ENCODE results near the gene SPATA2L.
"Not testable (repeated sequence)": the region's sequence is repeated elsewhere in the genome, so short reads cannot be mapped to it uniquely, and the experiment has no call there.

The SPATA2L gene

GRCh38 chr16:89689142-89689541, 12.4 kb downstream of the SPATA2L start:
- no peak for DNase-seq

- DNase-seq: no peak
Observed at GRCh38 chr16:89688395-89688794, 13.1 kb downstream of the SPATA2L start.

GRCh38 chr16:89687092-89687940, 14.2 kb downstream of the SPATA2L start:
- peak; percentile 25 for DNase-seq

DNA sequence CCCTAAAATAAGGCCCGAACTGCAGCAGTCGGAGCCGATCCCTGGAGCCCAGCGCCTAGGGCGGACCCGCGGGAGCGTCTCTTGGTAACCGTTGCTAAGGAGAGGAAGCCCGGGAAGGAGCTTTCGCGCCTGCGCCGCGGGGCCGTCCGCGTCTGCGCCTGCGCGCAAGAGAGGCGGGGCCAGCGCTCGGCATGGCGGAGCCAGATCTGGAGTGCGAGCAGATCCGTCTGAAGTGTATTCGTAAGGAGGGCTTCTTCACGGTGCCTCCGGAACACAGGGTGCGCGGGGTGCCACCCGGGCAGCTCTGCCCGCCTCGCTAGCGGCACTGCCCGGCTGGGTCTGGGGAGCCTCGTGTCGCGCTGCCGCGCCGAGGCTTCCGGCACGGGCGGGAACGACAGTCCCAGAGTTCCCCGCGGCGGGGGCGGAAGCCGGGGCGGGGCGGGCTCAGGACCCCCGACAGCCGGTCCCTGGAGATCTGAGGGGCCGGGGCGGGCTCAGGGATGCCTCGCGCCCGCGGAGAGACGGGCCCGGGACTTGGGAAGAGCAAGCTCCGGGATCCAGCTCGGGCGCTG, 14.9 kb downstream of the SPATA2L start, which contains the start of gene CDK10:
Gene CDK10 (plus strand): TSS at position 170 of the 572 bp plus-strand sequence. CDS start 22 bp downstream, at position 192.
- peak; percentile 94 for DNase-seq

DNA sequence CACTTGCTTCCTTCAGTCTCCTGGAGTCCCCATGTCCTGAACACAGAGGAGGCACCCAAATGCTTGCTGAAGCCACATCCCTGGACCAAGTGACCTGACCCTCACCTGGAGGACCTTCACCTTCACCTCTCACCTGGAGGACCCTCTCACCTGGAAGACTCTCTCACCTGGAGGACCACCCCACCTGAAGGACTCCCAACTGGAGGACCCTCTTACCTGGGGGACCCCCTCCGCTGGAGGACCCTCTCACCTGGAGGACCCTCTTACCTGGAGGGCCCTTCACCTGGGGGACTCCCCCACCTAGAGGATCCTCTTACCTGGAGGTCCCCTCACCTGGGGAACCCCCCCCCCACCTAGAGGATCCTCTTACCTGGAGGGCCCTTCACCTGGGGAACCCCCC, 15.6 kb downstream of the SPATA2L start:
- no peak for DNase-seq

GRCh38 chr16:89678258-89678657, 23.2 kb downstream of the SPATA2L start:
- no peak for DNase-seq

DNA sequence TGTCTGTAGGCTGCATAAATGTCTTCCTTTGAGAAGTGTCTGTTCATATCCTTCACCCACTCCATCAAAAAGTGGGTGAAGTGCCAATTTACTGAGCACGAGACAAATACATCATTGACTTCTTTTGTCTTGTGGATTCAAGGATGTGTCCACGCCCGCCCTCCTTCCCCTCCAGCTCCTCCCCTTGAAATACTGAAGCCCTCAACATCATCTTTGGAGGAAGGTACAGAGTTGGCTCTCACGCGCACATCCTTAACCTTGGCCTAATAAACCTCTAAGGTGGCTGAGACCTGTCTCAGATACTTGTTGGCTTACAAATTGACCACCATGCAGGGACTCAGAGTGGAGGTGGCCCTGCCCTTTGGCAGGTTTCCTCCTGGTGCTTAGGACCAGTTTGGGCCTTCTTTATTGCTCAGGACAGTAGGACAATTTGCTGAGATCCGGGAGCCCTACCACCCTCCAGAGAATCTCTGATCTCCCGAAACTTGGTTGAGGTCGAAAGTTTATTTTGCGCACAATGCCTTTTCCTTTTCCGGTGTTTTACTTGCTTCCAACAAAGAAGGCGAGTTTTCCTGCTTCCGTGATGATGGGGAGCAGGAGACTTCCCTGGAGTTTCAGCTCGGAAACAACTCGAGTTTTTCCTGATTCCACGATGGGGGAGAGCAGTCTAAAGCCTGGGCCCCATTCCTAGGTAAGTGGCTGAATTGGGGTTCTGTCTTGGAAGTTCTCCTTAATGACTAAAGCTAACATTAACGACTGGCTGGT, 29.1 kb downstream of the SPATA2L start:
- no peak for DNase-seq

DNA sequence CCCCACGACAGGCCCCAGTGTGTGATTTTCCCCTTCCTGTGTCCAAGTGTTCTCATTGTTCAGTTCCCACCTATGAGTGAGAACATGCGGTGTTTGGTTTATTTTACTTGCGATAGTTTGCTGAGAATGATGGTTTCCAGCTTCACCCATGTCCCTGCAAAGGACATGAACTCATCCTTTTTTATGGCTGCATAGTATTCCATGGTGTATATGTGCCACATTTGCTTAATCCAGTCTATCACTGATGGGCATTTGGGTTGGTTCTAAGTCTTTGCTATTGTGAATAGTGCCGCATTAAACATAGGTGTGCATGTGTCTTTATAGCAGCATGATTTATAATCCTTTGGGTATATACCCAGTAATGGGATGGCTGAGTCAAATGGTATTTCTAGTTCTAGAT, 29.9 kb downstream of the SPATA2L start:
- not testable (repeated sequence) for DNase-seq

- DNase-seq: no peak
Observed at GRCh38 chr16:89670496-89671431, 30.7 kb downstream of the SPATA2L start.

GRCh38 chr16:89669755-89670154, 31.8 kb downstream of the SPATA2L start:
- DNase-seq: no peak

DNA sequence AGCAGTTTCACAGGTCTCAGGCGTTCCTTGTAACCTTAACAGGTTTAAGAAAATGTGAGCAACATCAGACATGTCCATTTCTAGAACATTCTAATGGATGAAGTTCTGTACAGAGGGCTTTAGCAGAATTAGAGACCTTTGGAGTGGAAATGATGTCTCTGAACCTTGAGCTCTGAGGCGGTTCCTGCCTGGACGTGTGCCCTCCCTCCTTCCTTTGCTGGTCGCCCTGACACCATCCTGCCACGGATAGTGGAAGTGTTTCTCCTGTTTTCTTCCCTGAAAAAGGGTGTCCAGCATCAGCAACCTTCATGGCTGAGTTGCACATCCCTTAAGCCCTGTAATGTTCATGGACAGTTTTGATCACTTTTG, 32.7 kb downstream of the SPATA2L start:
- no peak for DNase-seq

DNA sequence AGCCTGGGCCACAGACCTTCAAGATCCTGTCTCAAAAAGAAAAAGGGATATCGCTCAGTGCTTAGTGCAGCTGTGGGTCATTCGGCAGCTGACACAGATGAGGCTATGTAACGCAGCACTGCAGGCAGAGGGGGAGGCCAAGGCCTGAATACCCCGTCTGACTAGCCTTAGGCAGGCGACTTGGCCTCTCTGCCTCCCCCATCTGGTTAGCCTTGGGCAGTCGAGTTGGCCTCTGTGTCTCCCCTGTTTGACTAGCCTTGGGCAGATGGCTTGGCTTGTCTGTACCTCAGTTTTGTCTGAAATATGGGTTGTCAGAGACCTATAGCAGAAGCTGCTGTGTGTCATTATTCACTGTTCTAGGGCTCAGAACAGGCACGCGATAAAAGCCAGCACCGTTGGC, 33.9 kb downstream of the SPATA2L start:
- no peak for DNase-seq

DNA sequence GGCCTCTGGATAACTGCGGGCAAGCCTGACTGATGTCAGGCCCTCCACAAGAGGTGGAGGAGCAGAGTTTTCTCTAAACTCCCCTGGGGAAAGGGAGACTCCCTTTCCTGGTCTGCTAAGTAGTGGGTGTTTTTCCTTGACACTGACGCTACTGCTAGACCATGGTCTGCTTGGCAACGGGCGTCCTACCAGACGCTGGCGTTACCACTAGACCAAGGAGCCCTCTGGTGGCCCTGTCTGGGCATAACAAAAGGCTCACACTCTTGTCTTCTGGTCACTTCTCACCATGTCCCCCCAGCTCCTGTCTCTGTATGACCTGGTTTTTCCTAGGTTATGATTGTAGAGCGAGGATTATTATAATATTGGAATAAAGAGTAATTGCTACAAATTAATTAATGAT, 34.5 kb downstream of the SPATA2L start:
- DNase-seq: peak; percentile 23

- not testable (repeated sequence) for DNase-seq
Observed at GRCh38 chr16:89664238-89664637, 37.3 kb downstream of the SPATA2L start.

DNA sequence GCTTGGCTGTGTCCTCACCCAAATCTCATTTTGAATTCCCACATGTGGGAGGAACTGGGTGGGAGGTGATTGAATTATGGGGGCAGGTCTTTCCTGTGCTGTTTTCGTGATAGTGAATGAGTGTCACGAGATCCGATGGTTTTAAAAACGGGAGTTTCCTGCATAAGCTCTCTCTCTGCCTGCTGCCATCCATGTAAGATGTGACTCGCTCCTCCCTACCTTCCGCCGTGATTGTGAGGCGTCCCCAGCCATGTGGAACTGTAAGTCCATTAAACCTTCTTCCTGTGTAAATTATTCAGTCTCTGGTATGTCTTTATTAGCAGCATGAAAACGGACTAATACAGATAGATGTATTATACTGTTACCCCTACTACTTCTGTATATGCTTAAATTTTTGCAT, 40.3 kb downstream of the SPATA2L start:
- DNase-seq: no peak

GRCh38 chr16:89660146-89660545, 41.4 kb downstream of the SPATA2L start:
- DNase-seq: no peak

- DNase-seq: peak; percentile 25
Observed at GRCh38 chr16:89658221-89658879, 43.2 kb downstream of the SPATA2L start.

GRCh38 chr16:89657442-89658220, 43.9 kb downstream of the SPATA2L start, which contains the start of the genes CHMP1A and SPATA33:
TSS of gene CHMP1A (minus strand) at chr16:89657708. CDS start at chr16:89657588, 120 bp downstream.
TSS of gene SPATA33 (plus strand) at chr16:89657836. CDS start at chr16:89657912, 76 bp downstream.
- DNase-seq: peak; percentile 95

DNA sequence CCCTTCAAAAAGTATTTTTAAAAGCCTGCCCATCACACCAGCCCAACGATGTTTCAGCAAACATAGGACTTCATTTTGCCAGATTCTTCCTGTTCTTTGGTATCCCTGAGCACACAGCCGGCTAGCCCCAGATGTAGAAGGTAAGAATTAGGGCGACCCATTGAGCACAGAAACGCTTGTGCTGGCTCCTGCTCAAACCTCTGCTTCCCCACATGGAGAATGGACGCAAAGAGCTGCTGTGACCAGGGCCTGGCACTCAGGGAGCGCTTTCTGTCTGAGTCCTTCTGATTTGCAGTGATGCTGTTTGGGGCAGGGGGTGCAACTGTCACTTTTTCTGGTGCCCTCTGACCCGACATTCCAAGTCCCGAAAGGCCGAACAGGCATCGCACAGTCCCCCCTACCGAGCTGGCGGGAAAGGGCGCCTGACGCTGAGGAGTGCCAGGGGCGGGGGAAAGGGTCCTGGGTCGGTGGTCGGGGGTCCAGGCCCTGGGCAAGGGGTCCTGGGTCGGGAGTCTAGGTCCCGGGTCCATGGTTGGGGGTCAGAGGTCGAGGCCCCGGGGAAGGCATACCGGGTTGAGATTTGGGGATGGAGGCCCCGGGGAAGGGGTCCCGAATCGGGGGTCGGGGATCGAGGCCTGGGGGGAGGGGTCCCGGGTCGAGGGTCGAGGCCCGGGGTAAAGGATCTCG, 44.9 kb downstream of the SPATA2L start:
- DNase-seq: no peak

DNA sequence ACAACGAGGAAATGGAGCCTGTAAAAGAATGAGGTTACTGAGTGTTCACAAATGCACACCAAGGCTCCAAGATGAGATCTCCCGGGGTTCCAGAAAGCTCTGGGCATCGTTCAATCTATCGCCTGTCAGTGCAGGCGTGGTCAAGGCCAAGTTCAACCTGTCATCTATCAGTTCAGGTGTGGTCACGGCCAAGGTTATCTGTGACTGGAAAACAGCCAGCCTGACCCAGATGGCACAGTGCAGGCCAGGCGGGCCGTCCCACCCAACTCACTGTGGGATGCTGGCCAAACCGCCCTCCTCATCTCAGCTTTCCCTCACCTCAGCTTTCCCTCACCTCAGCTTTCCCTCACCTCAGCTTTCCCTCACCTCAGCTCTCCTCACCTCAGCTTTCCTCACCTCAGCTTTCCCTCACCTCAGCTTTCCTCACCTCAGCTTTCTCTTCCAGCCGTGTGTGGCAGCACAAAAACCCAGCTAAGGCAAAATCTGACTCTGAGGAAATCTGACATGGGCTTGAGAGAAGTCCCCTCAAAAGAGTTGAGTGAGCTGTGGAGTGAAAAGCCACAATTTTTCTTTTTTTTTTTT, 46.4 kb downstream of the SPATA2L start:
- no peak for DNase-seq
